ENCODE results near the gene ZNF423. TPM values are rescaled to one million over a fixed set of nuclear protein-coding genes. Genes with fewer than 3 reads are reported as not detected.

ZNF423 gene
- total RNA-seq, 1 donor from 2014 or later = 10.6 TPM

GRCh38 chr16:49558451-49558850 lies 297.5 kb downstream of the ZNF423 start:
- peaks cover 3% of the 10 kb centered on the region for H3K36me3 Mint-ChIP-seq (ENCODE audit: low read depth, unreplicated experiment)
- FAIRE-seq = no peak

GRCh38 chr16:49556606-49557446 lies 299.1 kb downstream of the ZNF423 start:
- Histone ChIP-seq H3K9ac (ENCODE audit: low read length) (no peak overlapping the region), H4K20me1 (ENCODE audit: insufficient read depth, low read length) (no peaks in the 10 kb centered on the region), H3K4me1 (ENCODE audit: insufficient read depth, low read length) (peaks cover 6% of the 10 kb centered on the region), H3K4me3 (ENCODE audit: insufficient read depth, low read depth, low read length) (no peak overlapping the region), H3K4me2 (ENCODE audit: low read length) (peak overlapping the region; percentile 35), H3K27me3 (ENCODE audit: insufficient read depth, low read length) (peaks cover 3% of the 10 kb centered on the region), H3K27ac (ENCODE audit: low read depth, low read length) (no peak overlapping the region), H3K36me3 (ENCODE audit: insufficient read depth, low read length) (no peaks in the 10 kb centered on the region), H3K9me3 (ENCODE audit: insufficient read depth, low read depth, low read length) (no peaks in the 10 kb centered on the region), H3K79me2 (ENCODE audit: insufficient read depth, low read length) (no peaks in the 10 kb centered on the region), H2AFZ (ENCODE audit: low read depth, low read length) (no peak overlapping the region)
- Mint-ChIP-seq H3K27ac (ENCODE audit: unreplicated experiment) (no peak overlapping the region), H3K36me3 (ENCODE audit: low read depth, unreplicated experiment) (no peaks in the 10 kb centered on the region), H3K4me3 (ENCODE audit: unreplicated experiment) (no peak overlapping the region), H3K4me1 (ENCODE audit: low read depth, unreplicated experiment) (peaks cover 7% of the 10 kb centered on the region), H3K9me3 (ENCODE audit: unreplicated experiment) (no peaks in the 10 kb centered on the region), H3K27me3 (ENCODE audit: low read depth, unreplicated experiment) (no peaks in the 10 kb centered on the region)
- no peak for TF ChIP-seq EZH2 (IDR thresholded peaks at IDR 0.05; ENCODE audit: insufficient read depth, low read length)
- TF ChIP-seq CTCF (IDR thresholded peaks at IDR 0.05; ENCODE audit: insufficient read depth, low read depth, low read length) = peak; percentile 71
- DNase-seq (ENCODE audit: low read depth) = peak; percentile 35
- no peak for FAIRE-seq

More at GRCh38 chr16:49558451-49558850, 297.5 kb downstream of the ZNF423 start:
- H3K27me3 Mint-ChIP-seq (ENCODE audit: low read depth, unreplicated experiment) = no peaks in the 10 kb centered on the region
- Histone ChIP-seq H3K9ac (ENCODE audit: low read length) (no peak overlapping the region), H3K27ac (ENCODE audit: low read depth, low read length) (no peak overlapping the region), H3K9me3 (ENCODE audit: insufficient read depth, low read depth, low read length) (no peaks in the 10 kb centered on the region), H3K36me3 (ENCODE audit: insufficient read depth, low read length) (no peaks in the 10 kb centered on the region), H3K4me1 (ENCODE audit: insufficient read depth, low read length) (peaks cover 6% of the 10 kb centered on the region), H3K4me2 (ENCODE audit: low read length) (no peak overlapping the region), H3K4me3 (ENCODE audit: insufficient read depth, low read depth, low read length) (no peak overlapping the region), H3K27me3 (ENCODE audit: insufficient read depth, low read length) (peaks cover 3% of the 10 kb centered on the region), H4K20me1 (ENCODE audit: insufficient read depth, low read length) (no peaks in the 10 kb centered on the region), H3K79me2 (ENCODE audit: insufficient read depth, low read length) (no peaks in the 10 kb centered on the region), H2AFZ (ENCODE audit: low read depth, low read length) (no peak overlapping the region)
- no peak overlapping the region for H3K4me3 Mint-ChIP-seq (ENCODE audit: unreplicated experiment)
- H3K9me3 Mint-ChIP-seq (ENCODE audit: unreplicated experiment) = peaks cover 4% of the 10 kb centered on the region
- H3K27ac Mint-ChIP-seq (ENCODE audit: unreplicated experiment) = no peak overlapping the region
- no peak for DNase-seq (ENCODE audit: low read depth)
- TF ChIP-seq CTCF (IDR thresholded peaks at IDR 0.05; ENCODE audit: insufficient read depth, low read depth, low read length) = no peak
- no peak for TF ChIP-seq EZH2 (IDR thresholded peaks at IDR 0.05; ENCODE audit: insufficient read depth, low read length)
- H3K4me1 Mint-ChIP-seq (ENCODE audit: low read depth, unreplicated experiment) = peaks cover 12% of the 10 kb centered on the region

GRCh38 chr16:49556249-49556605 lies 299.7 kb downstream of the ZNF423 start:
- no peaks in the 10 kb centered on the region for H3K36me3 ChIP-seq (ENCODE audit: insufficient read depth, low read length)
- Mint-ChIP-seq H3K9me3 (ENCODE audit: unreplicated experiment) (no peaks in the 10 kb centered on the region), H3K4me1 (ENCODE audit: low read depth, unreplicated experiment) (peaks cover 7% of the 10 kb centered on the region), H3K36me3 (ENCODE audit: low read depth, unreplicated experiment) (no peaks in the 10 kb centered on the region), H3K4me3 (ENCODE audit: unreplicated experiment) (no peak overlapping the region), H3K27me3 (ENCODE audit: low read depth, unreplicated experiment) (no peaks in the 10 kb centered on the region), H3K27ac (ENCODE audit: unreplicated experiment) (no peak overlapping the region)
- FAIRE-seq = no peak
- no peaks in the 10 kb centered on the region for H3K79me2 ChIP-seq (ENCODE audit: insufficient read depth, low read length)
- H3K27me3 ChIP-seq (ENCODE audit: insufficient read depth, low read length) = peaks cover 3% of the 10 kb centered on the region
- no peak overlapping the region for H3K27ac ChIP-seq (ENCODE audit: low read depth, low read length)
- TF ChIP-seq EZH2 (IDR thresholded peaks at IDR 0.05; ENCODE audit: insufficient read depth, low read length) (no peak), CTCF (IDR thresholded peaks at IDR 0.05; ENCODE audit: insufficient read depth, low read depth, low read length) (no peak)
- no peak overlapping the region for H3K4me3 ChIP-seq (ENCODE audit: insufficient read depth, low read depth, low read length)
- H3K4me2 ChIP-seq (ENCODE audit: low read length) = no peak overlapping the region
- no peak for DNase-seq (ENCODE audit: low read depth)
- H3K9ac ChIP-seq (ENCODE audit: low read length) = no peak overlapping the region
- no peaks in the 10 kb centered on the region for H4K20me1 ChIP-seq (ENCODE audit: insufficient read depth, low read length)
- no peaks in the 10 kb centered on the region for H3K9me3 ChIP-seq (ENCODE audit: insufficient read depth, low read depth, low read length)
- peaks cover 6% of the 10 kb centered on the region for H3K4me1 ChIP-seq (ENCODE audit: insufficient read depth, low read length)
- H2AFZ ChIP-seq (ENCODE audit: low read depth, low read length) = no peak overlapping the region

Data from astrocyte (in vitro differentiated cells and primary cell).